ENCODE results near the gene SST. TPM values are rescaled to one million over a fixed set of nuclear protein-coding genes. Genes with fewer than 3 reads are reported as not detected.

The SST gene
- total and polyA plus RNA-seq, 2 of the 13 experiments (the other 11 are each of a cell fraction or from before 2014, with no cell fraction given), result not detected

DNA sequence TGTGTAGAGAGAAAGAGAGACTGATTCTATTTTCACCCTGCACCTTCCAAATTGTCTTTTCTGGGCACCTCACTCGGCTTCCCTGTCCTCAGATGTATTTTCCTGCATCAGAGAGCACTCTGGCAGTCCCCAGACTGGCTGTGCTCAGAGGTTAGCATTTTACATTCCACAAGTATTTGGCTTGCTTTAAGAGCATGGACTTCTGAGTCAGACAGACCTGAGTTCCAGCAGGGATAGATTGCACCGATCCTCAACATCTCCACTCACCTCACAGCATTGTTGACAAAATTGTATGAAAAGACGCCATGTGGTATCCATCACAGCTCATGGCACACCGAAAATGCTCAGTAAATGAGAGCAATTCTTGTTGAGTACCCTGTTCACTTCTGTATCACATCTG is 45.6 kb downstream of the SST start:
- no peak overlapping the region for H3K9ac ChIP-seq (ENCODE audit: insufficient read depth, low read depth, low read length)
- H4K20me1 ChIP-seq (ENCODE audit: insufficient read depth, low read length), result no peaks in the 10 kb centered on the region
- BruUV-seq (replicated peaks), result no TSS peak
- no peaks in the 10 kb centered on the region for H3K4me1 ChIP-seq (ENCODE audit: insufficient read depth, low read length)
- H2AFZ ChIP-seq (ENCODE audit: low read length), result no peak overlapping the region
- TF ChIP-seq ZNF44 (CRISPR knock-in tag; IDR thresholded peaks at IDR 0.05) (no peak), TOE1 (CRISPR knock-in tag; IDR thresholded peaks at IDR 0.05) (no peak), ZNF207 (IDR thresholded peaks at IDR 0.05; ENCODE audit: borderline replicate concordance) (no peak), ZNF235 (CRISPR knock-in tag; IDR thresholded peaks at IDR 0.05; ENCODE audit: borderline replicate concordance) (no peak), CHCHD3 (CRISPR knock-in tag; IDR thresholded peaks at IDR 0.05) (no peak), FLYWCH1 (CRISPR knock-in tag; IDR thresholded peaks at IDR 0.05) (no peak), RARA (CRISPR knock-in tag; IDR thresholded peaks at IDR 0.05) (no peak), TBP (CRISPR knock-in tag; IDR thresholded peaks at IDR 0.05) (no peak)
- ATAC-seq, result no peak
- no peak overlapping the region for H3K4me3 ChIP-seq (replicated peaks in 1 of 3; ENCODE audit: insufficient read depth in 1 of 3, low read depth in 2 of 3, low read length in 3 of 3)
- H3K9me3 ChIP-seq (ENCODE audit: low read length), result no peaks in the 10 kb centered on the region
- H3K36me3 ChIP-seq (replicated peaks in 1 of 2; ENCODE audit: control insufficient read depth in 1 of 2, insufficient read depth in 2 of 2, low read length in 2 of 2), result no peaks in the 10 kb centered on the region
- FAIRE-seq, result no peak
- POLR2A ChIA-PET, result no interaction called here
- H3K4me2 ChIP-seq (ENCODE audit: low read depth, low read length), result no peak overlapping the region
- in situ Hi-C loops (cut with HindIII; ENCODE audit: extremely low pct_ligation_motif_present, low pct_unique_long_range_greater_than_20kb), result no loop called here
- no peak for DNase-seq (ENCODE audit: low spot score)
- 3% methylated on average over 3 of the region's 4 CpGs for WGBS (ENCODE audit: low lambda C conversion rate)
- CTCF ChIA-PET (ENCODE audit: low intra/inter-chr PET ratio, low total read pairs), result no interaction called here
- no peaks in the 10 kb centered on the region for H3K79me2 ChIP-seq (ENCODE audit: insufficient read depth, low read length)
- H3K27ac ChIP-seq (ENCODE audit: extremely low read length, insufficient read depth, low read length), result no peak overlapping the region
- H3K27me3 ChIP-seq (ENCODE audit: control insufficient read depth in 1 of 2, insufficient read depth in 2 of 2, low read length in 2 of 2), result no peaks in the 10 kb centered on the region
- intact Hi-C loops (cut with micrococcal nuclease; ENCODE audit: unreplicated experiment), result no loop called here

DNA sequence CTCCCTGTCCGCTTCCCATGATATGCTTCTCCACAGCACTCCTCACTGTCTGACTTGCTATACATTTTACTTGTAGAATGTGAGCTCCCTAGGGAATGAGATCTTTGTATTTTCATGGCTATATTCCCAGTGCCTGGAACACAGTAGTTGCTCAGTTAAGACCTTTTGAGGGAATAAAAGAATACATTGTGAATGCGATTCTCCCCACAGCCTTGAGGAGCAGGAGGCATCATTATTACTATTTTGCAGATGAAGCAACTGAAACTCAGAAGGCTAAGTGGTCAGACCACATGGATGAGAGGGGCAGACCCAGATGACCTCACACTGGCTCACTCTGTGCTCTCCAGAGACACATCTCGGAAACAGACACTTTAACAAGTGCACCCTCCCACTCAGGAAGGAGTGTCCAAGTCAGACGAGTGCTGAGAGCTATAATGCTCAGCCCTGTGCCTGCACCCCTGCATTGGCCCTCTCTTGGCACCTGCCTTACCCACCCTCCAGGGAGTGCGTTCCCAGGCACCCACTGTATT is 46.8 kb downstream of the SST start:
- no TSS peak for BruUV-seq (replicated peaks)
- 7% methylated on average over 5 of the region's 5 CpGs for WGBS (ENCODE audit: low lambda C conversion rate)
- Histone ChIP-seq H3K27ac (ENCODE audit: extremely low read length, insufficient read depth, low read length) (no peak overlapping the region), H3K27me3 (ENCODE audit: control insufficient read depth in 1 of 2, insufficient read depth in 2 of 2, low read length in 2 of 2) (no peaks in the 10 kb centered on the region), H2AFZ (ENCODE audit: low read length) (no peak overlapping the region), H3K36me3 (replicated peaks in 1 of 2; ENCODE audit: control insufficient read depth in 1 of 2, insufficient read depth in 2 of 2, low read length in 2 of 2) (no peaks in the 10 kb centered on the region), H4K20me1 (ENCODE audit: insufficient read depth, low read length) (no peaks in the 10 kb centered on the region), H3K9me3 (ENCODE audit: low read length) (no peaks in the 10 kb centered on the region), H3K4me2 (ENCODE audit: low read depth, low read length) (no peak overlapping the region), H3K4me1 (ENCODE audit: insufficient read depth, low read length) (no peaks in the 10 kb centered on the region), H3K79me2 (ENCODE audit: insufficient read depth, low read length) (no peaks in the 10 kb centered on the region), H3K9ac (ENCODE audit: insufficient read depth, low read depth, low read length) (no peak overlapping the region), H3K4me3 (replicated peaks in 1 of 3; ENCODE audit: insufficient read depth in 1 of 3, low read depth in 2 of 3, low read length in 3 of 3) (no peak overlapping the region)
- FAIRE-seq (no peak), ATAC-seq (no peak), DNase-seq (ENCODE audit: low spot score) (no peak)
- intact Hi-C loops (cut with micrococcal nuclease; ENCODE audit: unreplicated experiment), result no loop called here
- POLR2A ChIA-PET, result no interaction called here
- in situ Hi-C loops (cut with HindIII; ENCODE audit: extremely low pct_ligation_motif_present, low pct_unique_long_range_greater_than_20kb), result no loop called here
- CTCF ChIA-PET (ENCODE audit: low intra/inter-chr PET ratio, low total read pairs), result no interaction called here
- TF ChIP-seq RNF2 (conservative IDR thresholded peaks at IDR 0.05; ENCODE audit: low read depth) (no peak), TAF1 (CRISPR knock-in tag; IDR thresholded peaks at IDR 0.05) (no peak), ZNF660 (CRISPR knock-in tag; IDR thresholded peaks at IDR 0.05; ENCODE audit: borderline replicate concordance, low read depth) (no peak), ZNF572 (CRISPR knock-in tag; IDR thresholded peaks at IDR 0.05) (no peak), EP300 (IDR thresholded peaks at IDR 0.05; ENCODE audit: low read depth in 2 of 2, low read length in 2 of 2) (no peak), EP300 (CRISPR knock-in tag; IDR thresholded peaks at IDR 0.05; ENCODE audit: borderline replicate concordance) (no peak), MTF2 (CRISPR knock-in tag; IDR thresholded peaks at IDR 0.05; ENCODE audit: borderline replicate concordance) (no peak), MATR3 (CRISPR knock-in tag; IDR thresholded peaks at IDR 0.05) (no peak), NFIC (IDR thresholded peaks at IDR 0.05; ENCODE audit: low read length) (no peak), SMAD1 (CRISPR knock-in tag; IDR thresholded peaks at IDR 0.05; ENCODE audit: borderline replicate concordance, low read depth) (no peak), ZNF766 (CRISPR knock-in tag; IDR thresholded peaks at IDR 0.05; ENCODE audit: borderline replicate concordance) (no peak), YY1 (IDR thresholded peaks at IDR 0.05; ENCODE audit: insufficient read depth, insufficient replicate concordance, low read depth, low read length) (no peak), ZBTB1 (CRISPR knock-in tag; IDR thresholded peaks at IDR 0.05; ENCODE audit: borderline replicate concordance) (no peak)
- TF ChIP-seq, protein P1, sequence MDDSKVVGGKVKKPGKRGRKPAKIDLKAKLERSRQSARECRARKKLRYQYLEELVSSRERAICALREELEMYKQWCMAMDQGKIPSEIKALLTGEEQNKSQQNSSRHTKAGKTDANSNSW (CRISPR knock-in tag; IDR thresholded peaks at IDR 0.05; ENCODE audit: borderline replicate concordance), result no peak

Data from HepG2 (cell line).